HepG2 (cell line): ENCODE results near the gene C12orf60. TPM values are rescaled to one million over a fixed set of nuclear protein-coding genes. Genes with fewer than 3 reads are reported as not detected.

Source experiments
- BCL3 ChIP-seq: sonication (generic); formaldehyde crosslinking; IDR thresholded peaks from 2 replicates; pipeline ENCODE4 v1.5.1; 2020; ENCODE audit warnings: mild to moderate bottlenecking, missing genetic modification reagents, moderate library complexity
- BCL6 ChIP-seq: IDR thresholded peaks from 2 replicates; pipeline ENCODE4 v1.6.1; 2016; ENCODE audit warnings: missing genetic modification reagents, missing compliant biosample characterization
- BRD4 ChIP-seq: sonication (generic); formaldehyde crosslinking; IDR thresholded peaks from 2 replicates; pipeline ENCODE4 v1.4.0; 2020; ENCODE audit warnings: missing genetic modification reagents
- FIP1L1 ChIP-seq: fragments of 200-400 bp; formaldehyde crosslinking; IDR thresholded peaks from 2 replicates; pipeline ENCODE4 v1.6.1; 2018; ENCODE audit warnings: low read depth, mild to moderate bottlenecking, low read length, moderate library complexity, borderline replicate concordance; ENCODE audit not compliant: insufficient read depth
- MAFG ChIP-seq: sonication (generic); formaldehyde crosslinking; IDR thresholded peaks from 2 replicates; pipeline ENCODE4 v1.5.1; 2020; ENCODE audit warnings: mild to moderate bottlenecking, missing genetic modification reagents
- MEIS2 ChIP-seq: sonication (generic); formaldehyde crosslinking; IDR thresholded peaks from 2 replicates; pipeline ENCODE4 v1.9.0; 2021; ENCODE audit warnings: mild to moderate bottlenecking, missing genetic modification reagents
- PHF21A ChIP-seq: sonication (generic); formaldehyde crosslinking; IDR thresholded peaks from 2 replicates; pipeline ENCODE4 v1.5.0; 2020; ENCODE audit warnings: mild to moderate bottlenecking, missing genetic modification reagents
- TCF7 ChIP-seq: sonication (generic); IDR thresholded peaks from 2 replicates; pipeline ENCODE4 v1.6.1; 2016; ENCODE audit warnings: antibody characterized with exemption, low read depth
- ZBTB43 ChIP-seq: sonication (generic); formaldehyde crosslinking; conservative IDR thresholded peaks from 2 replicates; pipeline ENCODE4 v1.4.0; 2020; ENCODE audit warnings: missing genetic modification reagents
- ZNF501 ChIP-seq: sonication (generic); formaldehyde crosslinking; IDR thresholded peaks from 2 replicates; pipeline ENCODE4 v1.5.1; 2020; ENCODE audit warnings: mild to moderate bottlenecking, moderate library complexity, missing genetic modification reagents
- polyA plus RNA-seq, 8 experiments: library from polyadenylated mRNA; depleted of rRNA in 3 of 8; stranded (reverse) in 7 of 8; unstranded in 1 of 8; fragments of >200 nt; fragmentation: Illumina TruSeq in 4 of 8; extraction: Trizol in 4 of 8; gene quantifications; 2 replicates each; pipeline versions ENCODE4 v1.2.1 to v1.2.3, GENCODE V29; 2011 to 2016; ENCODE audit warnings: low read depth in 4 of 8, missing spikeins in 1 of 8, mixed read lengths in 1 of 8; ENCODE audit not compliant: insufficient read depth in 1 of 8
- total RNA-seq, 5 experiments: library from RNA; depleted of rRNA; stranded (reverse); fragments of >200 nt; fragmentation: Illumina TruSeq; extraction: Trizol; gene quantifications; 2 replicates each; pipeline ENCODE4 v1.2.3, GENCODE V29; 2016; ENCODE audit warnings: low read depth in 1 of 5
- TF ChIP-seq, protein P1 (sequence below): sonication (generic); formaldehyde crosslinking; IDR thresholded peaks from 2 replicates; pipeline ENCODE4 v1.4.0; 2020; ENCODE audit warnings: missing genetic modification reagents, low read depth, mild to moderate bottlenecking, borderline replicate concordance
- TF ChIP-seq, protein P2 (sequence below): sonication (generic); formaldehyde crosslinking; IDR thresholded peaks from 2 replicates; pipeline ENCODE4 v1.4.0; 2020; ENCODE audit warnings: missing genetic modification reagents
- TF ChIP-seq, protein P3 (sequence below): fragments of 450-650 bp; IDR thresholded peaks from 2 replicates; pipeline ENCODE4 v1.6.1; 2017
- TF ChIP-seq, protein P4 (sequence below): sonication (generic); formaldehyde crosslinking; IDR thresholded peaks from 2 replicates; pipeline ENCODE4 v1.5.0; 2020; ENCODE audit warnings: mild to moderate bottlenecking, missing genetic modification reagents, borderline replicate concordance
- TF ChIP-seq, protein P5 (sequence below): IDR thresholded peaks from 2 replicates; pipeline ENCODE4 v1.6.1; 2018; ENCODE audit warnings: missing genetic modification reagents, mild to moderate bottlenecking, missing compliant biosample characterization

The C12orf60 gene
- total and polyA plus RNA-seq, 2 of the 13 experiments (the other 11 are each of a cell fraction or from before 2014, with no cell fraction given): 0.55 to 1.4 TPM

DNA sequence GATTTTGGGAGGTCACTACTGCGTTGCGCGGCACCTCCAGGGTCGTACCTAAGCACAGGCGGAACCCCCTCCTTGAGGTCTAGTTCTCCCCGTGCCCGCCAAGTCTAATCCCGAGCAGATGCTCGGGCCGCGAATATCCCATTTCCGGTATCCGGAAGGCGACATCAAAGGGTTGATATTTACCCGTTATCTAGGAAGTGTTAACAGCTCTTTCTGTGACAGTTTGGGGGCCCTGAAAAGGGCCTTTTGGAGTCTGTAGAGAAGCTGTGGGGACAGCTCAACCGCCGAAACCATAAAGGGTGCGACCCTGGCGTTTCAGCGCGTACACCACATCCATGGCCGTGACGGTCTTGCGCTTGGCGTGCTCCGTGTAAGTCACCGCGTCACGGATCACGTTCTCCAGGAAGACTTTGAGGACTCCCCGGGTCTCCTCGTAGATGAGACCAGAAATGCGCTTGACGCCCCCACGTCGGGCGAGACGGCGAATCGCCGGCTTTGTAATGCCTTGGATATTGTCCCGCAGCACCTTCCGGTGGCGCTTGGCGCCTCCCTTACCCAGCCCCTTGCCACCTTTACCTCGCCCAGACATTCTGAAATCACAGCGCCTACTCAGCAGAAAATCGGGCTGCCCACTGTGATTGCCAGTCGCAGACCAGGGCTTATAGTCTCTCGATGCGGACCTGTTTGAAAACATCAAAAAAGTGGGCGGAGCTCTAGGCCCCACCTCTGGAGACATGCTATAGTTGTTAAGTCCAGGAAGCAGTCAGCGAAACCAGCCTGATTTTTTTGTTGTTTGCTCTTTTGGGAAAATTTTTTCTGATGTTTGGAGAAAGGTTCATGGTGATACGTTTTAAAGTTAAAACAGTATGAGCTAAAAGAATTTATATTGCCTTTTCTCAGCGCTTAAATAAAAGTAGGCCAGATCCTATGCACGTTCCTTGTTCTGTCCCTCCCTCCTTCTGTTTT, 32.7 kb upstream of the C12orf60 start (continued):
- TF ChIP-seq BCL3 (CRISPR knock-in tag): peak; percentile 79; the same call in 1 of the 2 replicates
- TF ChIP-seq, protein P1, sequence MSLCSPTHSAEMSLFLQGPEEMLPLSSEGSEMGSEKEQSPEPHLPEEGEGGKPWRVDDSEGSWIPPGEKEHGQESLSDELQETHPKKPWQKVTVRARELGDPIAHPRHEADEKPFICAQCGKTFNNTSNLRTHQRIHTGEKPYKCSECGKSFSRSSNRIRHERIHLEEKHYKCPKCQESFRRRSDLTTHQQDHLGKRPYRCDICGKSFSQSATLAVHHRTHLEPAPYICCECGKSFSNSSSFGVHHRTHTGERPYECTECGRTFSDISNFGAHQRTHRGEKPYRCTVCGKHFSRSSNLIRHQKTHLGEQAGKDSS (CRISPR knock-in tag): peak; percentile 50; the same call in 1 of the 2 replicates
- peak; percentile 96 for TF ChIP-seq BCL6 (CRISPR knock-in tag)
- TF ChIP-seq PHF21A (CRISPR knock-in tag): peak; percentile 7; the same call in 1 of the 2 replicates
- TF ChIP-seq, protein P2, sequence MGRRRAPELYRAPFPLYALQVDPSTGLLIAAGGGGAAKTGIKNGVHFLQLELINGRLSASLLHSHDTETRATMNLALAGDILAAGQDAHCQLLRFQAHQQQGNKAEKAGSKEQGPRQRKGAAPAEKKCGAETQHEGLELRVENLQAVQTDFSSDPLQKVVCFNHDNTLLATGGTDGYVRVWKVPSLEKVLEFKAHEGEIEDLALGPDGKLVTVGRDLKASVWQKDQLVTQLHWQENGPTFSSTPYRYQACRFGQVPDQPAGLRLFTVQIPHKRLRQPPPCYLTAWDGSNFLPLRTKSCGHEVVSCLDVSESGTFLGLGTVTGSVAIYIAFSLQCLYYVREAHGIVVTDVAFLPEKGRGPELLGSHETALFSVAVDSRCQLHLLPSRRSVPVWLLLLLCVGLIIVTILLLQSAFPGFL (CRISPR knock-in tag): no peak
- peak; percentile 78 for TF ChIP-seq TCF7
- peak; percentile 72 for TF ChIP-seq BRD4 (CRISPR knock-in tag)
- TF ChIP-seq ZNF501 (CRISPR knock-in tag): peak; percentile 78; the same call in 1 of the 2 replicates
- TF ChIP-seq FIP1L1: peak; percentile 93; the same call in 1 of the 2 replicates
- 0 out of 2 replicates have a peak, but pooled peaks have one; percentile 38 for TF ChIP-seq MEIS2 (CRISPR knock-in tag)
- TF ChIP-seq, protein P3, sequence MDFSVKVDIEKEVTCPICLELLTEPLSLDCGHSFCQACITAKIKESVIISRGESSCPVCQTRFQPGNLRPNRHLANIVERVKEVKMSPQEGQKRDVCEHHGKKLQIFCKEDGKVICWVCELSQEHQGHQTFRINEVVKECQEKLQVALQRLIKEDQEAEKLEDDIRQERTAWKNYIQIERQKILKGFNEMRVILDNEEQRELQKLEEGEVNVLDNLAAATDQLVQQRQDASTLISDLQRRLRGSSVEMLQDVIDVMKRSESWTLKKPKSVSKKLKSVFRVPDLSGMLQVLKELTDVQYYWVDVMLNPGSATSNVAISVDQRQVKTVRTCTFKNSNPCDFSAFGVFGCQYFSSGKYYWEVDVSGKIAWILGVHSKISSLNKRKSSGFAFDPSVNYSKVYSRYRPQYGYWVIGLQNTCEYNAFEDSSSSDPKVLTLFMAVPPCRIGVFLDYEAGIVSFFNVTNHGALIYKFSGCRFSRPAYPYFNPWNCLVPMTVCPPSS: no peak
- TF ChIP-seq, protein P4, sequence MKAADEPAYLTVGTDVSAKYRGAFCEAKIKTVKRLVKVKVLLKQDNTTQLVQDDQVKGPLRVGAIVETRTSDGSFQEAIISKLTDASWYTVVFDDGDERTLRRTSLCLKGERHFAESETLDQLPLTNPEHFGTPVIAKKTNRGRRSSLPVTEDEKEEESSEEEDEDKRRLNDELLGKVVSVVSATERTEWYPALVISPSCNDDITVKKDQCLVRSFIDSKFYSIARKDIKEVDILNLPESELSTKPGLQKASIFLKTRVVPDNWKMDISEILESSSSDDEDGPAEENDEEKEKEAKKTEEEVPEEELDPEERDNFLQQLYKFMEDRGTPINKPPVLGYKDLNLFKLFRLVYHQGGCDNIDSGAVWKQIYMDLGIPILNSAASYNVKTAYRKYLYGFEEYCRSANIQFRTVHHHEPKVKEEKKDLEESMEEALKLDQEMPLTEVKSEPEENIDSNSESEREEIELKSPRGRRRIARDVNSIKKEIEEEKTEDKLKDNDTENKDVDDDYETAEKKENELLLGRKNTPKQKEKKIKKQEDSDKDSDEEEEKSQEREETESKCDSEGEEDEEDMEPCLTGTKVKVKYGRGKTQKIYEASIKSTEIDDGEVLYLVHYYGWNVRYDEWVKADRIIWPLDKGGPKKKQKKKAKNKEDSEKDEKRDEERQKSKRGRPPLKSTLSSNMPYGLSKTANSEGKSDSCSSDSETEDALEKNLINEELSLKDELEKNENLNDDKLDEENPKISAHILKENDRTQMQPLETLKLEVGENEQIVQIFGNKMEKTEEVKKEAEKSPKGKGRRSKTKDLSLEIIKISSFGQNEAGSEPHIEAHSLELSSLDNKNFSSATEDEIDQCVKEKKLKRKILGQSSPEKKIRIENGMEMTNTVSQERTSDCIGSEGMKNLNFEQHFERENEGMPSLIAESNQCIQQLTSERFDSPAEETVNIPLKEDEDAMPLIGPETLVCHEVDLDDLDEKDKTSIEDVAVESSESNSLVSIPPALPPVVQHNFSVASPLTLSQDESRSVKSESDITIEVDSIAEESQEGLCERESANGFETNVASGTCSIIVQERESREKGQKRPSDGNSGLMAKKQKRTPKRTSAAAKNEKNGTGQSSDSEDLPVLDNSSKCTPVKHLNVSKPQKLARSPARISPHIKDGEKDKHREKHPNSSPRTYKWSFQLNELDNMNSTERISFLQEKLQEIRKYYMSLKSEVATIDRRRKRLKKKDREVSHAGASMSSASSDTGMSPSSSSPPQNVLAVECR (CRISPR knock-in tag): peak; percentile 73
- TF ChIP-seq, protein P5, sequence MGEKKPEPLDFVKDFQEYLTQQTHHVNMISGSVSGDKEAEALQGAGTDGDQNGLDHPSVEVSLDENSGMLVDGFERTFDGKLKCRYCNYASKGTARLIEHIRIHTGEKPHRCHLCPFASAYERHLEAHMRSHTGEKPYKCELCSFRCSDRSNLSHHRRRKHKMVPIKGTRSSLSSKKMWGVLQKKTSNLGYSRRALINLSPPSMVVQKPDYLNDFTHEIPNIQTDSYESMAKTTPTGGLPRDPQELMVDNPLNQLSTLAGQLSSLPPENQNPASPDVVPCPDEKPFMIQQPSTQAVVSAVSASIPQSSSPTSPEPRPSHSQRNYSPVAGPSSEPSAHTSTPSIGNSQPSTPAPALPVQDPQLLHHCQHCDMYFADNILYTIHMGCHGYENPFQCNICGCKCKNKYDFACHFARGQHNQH: peak; percentile 83
- 0 out of 2 replicates have a peak, but pooled peaks have one; percentile 58 for TF ChIP-seq ZBTB43 (CRISPR knock-in tag)
- 0 out of 2 replicates have a peak, but pooled peaks have one; percentile 17 for TF ChIP-seq MAFG (CRISPR knock-in tag)
